DND-41 (cell line): ENCODE data around the gene PCNX1.

Experiments
- ATAC-seq: fragments of 200-7000 bp; cut with Tn5 transposase; 3 replicates; pipeline ENCODE4 v1.9.1; 2021; ENCODE audit warnings: low read depth; ENCODE audit not compliant: insufficient read depth
- DNase-seq: peaks from one replicate; pipeline ENCODE4 v3.0.0-alpha.2; 2020
- H2AFZ ChIP-seq: 2 replicates; pipeline ENCODE4 v1.6.0; 2012; ENCODE audit warnings: low read depth, low read length
- H3K27ac ChIP-seq: 2 replicates; pipeline ENCODE4 v1.5.1; 2012; ENCODE audit warnings: low read length, inconsistent platforms
- H3K27me3 ChIP-seq: fragments of 200-600 bp; sonication (generic); 2 replicates; pipeline ENCODE4 v1.6.0; 2012; ENCODE audit warnings: low read length, mild to moderate bottlenecking, inconsistent platforms; ENCODE audit not compliant: insufficient read depth, poor library complexity
- H3K36me3 ChIP-seq: 2 replicates; pipeline ENCODE4 v1.5.1; 2012; ENCODE audit warnings: low read length, inconsistent platforms; ENCODE audit not compliant: insufficient read depth
- H3K4me1 ChIP-seq: 2 replicates; pipeline ENCODE4 v1.5.1; 2012; ENCODE audit warnings: mild to moderate bottlenecking, low read length; ENCODE audit not compliant: insufficient read depth
- H3K4me2 ChIP-seq: 2 replicates; pipeline ENCODE4 v1.6.0; 2012; ENCODE audit warnings: mild to moderate bottlenecking, moderate library complexity, low read length, inconsistent platforms; ENCODE audit not compliant: insufficient read depth
- H3K4me3 ChIP-seq, 2 experiments: fragments of 200-600 bp in 1 of 2; shearing (Covaris generic) in 1 of 2; 2 replicates each; pipeline ENCODE4 v1.5.1; 2012 to 2016; ENCODE audit warnings: inconsistent platforms in 2 of 2, low read length in 2 of 2, mild to moderate bottlenecking in 2 of 2, low read depth in 1 of 2, moderate library complexity in 1 of 2
- H3K79me2 ChIP-seq: 2 replicates; pipeline ENCODE4 v1.6.0; 2012; ENCODE audit warnings: low read length, inconsistent platforms; ENCODE audit not compliant: insufficient read depth
- H3K9ac ChIP-seq: 2 replicates; pipeline ENCODE4 v1.6.0; 2012; ENCODE audit warnings: low read depth, mild to moderate bottlenecking, inconsistent platforms, low read length, moderate library complexity
- H3K9me3 ChIP-seq: 2 replicates; pipeline ENCODE4 v1.5.1; 2012; ENCODE audit warnings: low read length, moderate library complexity, mild to moderate bottlenecking, inconsistent platforms; ENCODE audit not compliant: insufficient read depth, severe bottlenecking
- H4K20me1 ChIP-seq: 2 replicates; pipeline ENCODE4 v1.6.0; 2012; ENCODE audit warnings: low read length; ENCODE audit not compliant: insufficient read depth
- EZH2 ChIP-seq: IDR thresholded peaks from 3 replicates; pipeline ENCODE4 v1.6.1; 2012; ENCODE audit warnings: borderline replicate concordance, low read depth, mild to moderate bottlenecking, moderate library complexity, low read length, inconsistent platforms; ENCODE audit not compliant: severe bottlenecking
- TF ChIP-seq, protein P1 (sequence below): IDR thresholded peaks from 2 replicates; pipeline ENCODE4 v1.5.1; 2012; ENCODE audit warnings: borderline replicate concordance, low read length, moderate library complexity, mild to moderate bottlenecking; ENCODE audit not compliant: poor library complexity, severe bottlenecking; ENCODE audit errors: extremely low read depth

Gene PCNX1

DNA sequence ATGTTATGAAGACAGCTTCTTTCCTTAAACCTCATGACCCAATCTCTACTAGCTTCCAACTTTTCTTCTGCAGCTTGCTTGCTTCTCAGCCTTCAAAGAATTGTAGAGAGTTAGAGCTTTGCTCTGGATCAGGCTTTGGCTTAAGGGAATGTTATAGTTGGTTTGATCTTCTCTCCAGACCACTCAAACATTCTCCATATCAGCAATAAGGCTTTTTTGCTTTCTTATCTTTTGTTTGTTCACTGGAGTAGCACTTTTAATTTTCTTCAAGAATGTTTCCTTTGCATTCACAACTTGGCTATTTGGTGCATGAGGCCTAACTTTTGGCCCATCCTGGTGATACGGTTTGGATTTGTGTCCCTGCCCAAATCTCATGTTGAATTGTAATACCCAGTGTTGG lies 163.8 kb downstream of the PCNX1 start:
- Histone ChIP-seq H3K4me3 (no peak overlapping the region), H3K27ac (no peak overlapping the region), H3K79me2 (no peaks in the 10 kb centered on the region), H3K4me1 (no peaks in the 10 kb centered on the region), H3K36me3 (peaks cover 60% of the 10 kb centered on the region), H3K27me3 (no peaks in the 10 kb centered on the region), H3K4me2 (no peak overlapping the region), H3K9me3 (no peaks in the 10 kb centered on the region), H4K20me1 (no peaks in the 10 kb centered on the region), H2AFZ (no peak overlapping the region), H3K9ac (no peak overlapping the region)
- no peak for ATAC-seq
- no peak for DNase-seq
- TF ChIP-seq, protein P1, sequence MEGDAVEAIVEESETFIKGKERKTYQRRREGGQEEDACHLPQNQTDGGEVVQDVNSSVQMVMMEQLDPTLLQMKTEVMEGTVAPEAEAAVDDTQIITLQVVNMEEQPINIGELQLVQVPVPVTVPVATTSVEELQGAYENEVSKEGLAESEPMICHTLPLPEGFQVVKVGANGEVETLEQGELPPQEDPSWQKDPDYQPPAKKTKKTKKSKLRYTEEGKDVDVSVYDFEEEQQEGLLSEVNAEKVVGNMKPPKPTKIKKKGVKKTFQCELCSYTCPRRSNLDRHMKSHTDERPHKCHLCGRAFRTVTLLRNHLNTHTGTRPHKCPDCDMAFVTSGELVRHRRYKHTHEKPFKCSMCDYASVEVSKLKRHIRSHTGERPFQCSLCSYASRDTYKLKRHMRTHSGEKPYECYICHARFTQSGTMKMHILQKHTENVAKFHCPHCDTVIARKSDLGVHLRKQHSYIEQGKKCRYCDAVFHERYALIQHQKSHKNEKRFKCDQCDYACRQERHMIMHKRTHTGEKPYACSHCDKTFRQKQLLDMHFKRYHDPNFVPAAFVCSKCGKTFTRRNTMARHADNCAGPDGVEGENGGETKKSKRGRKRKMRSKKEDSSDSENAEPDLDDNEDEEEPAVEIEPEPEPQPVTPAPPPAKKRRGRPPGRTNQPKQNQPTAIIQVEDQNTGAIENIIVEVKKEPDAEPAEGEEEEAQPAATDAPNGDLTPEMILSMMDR: no peak
- no peak for TF ChIP-seq EZH2

DNA sequence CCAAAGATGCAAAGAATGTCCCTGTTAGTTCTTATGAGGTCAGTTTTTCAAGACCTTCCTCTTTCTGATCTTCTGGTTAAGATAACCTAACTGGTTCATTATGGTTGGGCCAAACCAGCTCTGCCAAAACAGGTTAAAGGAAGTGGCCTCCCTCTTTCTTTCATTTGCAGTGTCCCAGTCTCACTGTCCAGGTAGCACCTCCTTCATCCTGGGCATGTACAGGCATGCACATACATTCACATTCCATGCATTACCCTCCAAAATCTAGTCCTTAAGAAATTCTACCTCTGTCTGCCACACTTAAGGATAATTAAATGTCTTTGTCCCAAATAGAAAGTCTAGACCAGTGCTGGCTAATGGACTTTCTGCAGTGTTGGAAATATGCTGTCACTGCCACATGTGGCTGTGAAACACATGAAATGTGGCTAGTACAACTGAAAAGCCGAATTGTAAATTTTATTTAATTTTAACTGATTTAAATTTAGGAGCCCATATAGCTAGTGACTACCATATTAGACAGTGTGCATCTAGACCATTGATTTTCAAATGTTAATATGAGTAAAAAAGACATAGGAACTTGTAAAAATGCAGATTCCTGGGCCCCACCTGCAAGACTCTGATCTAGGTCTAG lies 169.3 kb downstream of the PCNX1 start:
- ATAC-seq (no peak), DNase-seq (no peak)
- Histone ChIP-seq H3K9ac (no peak overlapping the region), H3K36me3 (peaks cover 67% of the 10 kb centered on the region), H3K27me3 (no peaks in the 10 kb centered on the region), H2AFZ (no peak overlapping the region), H3K4me1 (no peaks in the 10 kb centered on the region), H3K4me3 (no peak overlapping the region), H3K27ac (no peak overlapping the region), H3K4me2 (no peak overlapping the region), H3K79me2 (no peaks in the 10 kb centered on the region), H3K9me3 (peaks cover 5% of the 10 kb centered on the region), H4K20me1 (no peaks in the 10 kb centered on the region)
- TF ChIP-seq, protein P1: no peak
- no peak for TF ChIP-seq EZH2

DNA sequence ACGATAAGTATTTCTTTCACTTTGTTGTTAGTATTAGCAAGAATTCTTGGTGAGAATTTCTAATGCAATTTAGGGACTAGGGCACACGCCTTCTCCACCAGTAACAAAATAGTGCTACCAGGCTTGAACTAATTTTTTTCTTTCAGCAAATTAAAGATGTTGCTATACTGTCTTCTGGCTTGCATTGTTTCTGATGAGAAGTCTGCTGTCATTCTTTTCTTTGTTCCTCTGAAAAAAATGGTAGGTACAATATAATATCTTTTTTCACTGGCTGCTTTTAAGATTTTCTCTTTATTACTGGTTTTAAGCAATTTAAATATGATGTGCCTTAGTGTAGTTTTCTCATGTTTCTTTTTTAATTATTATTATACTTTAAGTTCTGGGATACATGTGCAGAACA lies 171.2 kb downstream of the PCNX1 start:
- H3K9ac ChIP-seq: no peak overlapping the region
- H3K36me3 ChIP-seq: peaks cover 55% of the 10 kb centered on the region
- ATAC-seq (no peak), DNase-seq (no peak)
- H3K79me2 ChIP-seq: no peaks in the 10 kb centered on the region
- no peak overlapping the region for H3K4me3 ChIP-seq
- H3K27ac ChIP-seq: no peak overlapping the region
- no peak overlapping the region for H3K4me2 ChIP-seq
- no peaks in the 10 kb centered on the region for H4K20me1 ChIP-seq
- H3K9me3 ChIP-seq: peaks cover 5% of the 10 kb centered on the region
- no peak for TF ChIP-seq EZH2
- TF ChIP-seq, protein P1: no peak
- no peaks in the 10 kb centered on the region for H3K27me3 ChIP-seq
- no peaks in the 10 kb centered on the region for H3K4me1 ChIP-seq
- H2AFZ ChIP-seq: no peak overlapping the region

DNA sequence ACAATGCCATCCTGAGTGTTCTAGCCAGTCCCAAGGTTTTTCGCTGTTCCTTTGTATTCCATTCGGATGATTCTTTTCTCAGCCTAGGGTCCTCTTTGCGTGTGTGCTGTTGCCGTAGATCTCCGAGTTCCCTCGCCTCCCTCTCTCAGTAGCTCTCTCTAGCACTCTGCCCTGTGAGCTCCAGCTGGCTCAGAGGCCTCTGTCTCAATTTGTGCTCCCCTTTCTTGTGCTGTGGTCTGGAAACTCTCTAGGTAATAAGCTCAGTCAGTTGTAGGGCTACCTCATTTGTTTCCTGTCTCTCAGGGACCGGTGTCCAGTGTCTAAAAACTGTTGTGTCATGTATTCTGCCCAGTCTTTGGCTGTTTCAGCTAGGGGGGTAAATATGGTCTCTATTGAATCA lies 179.3 kb downstream of the PCNX1 start:
- H3K79me2 ChIP-seq: no peaks in the 10 kb centered on the region
- no peak for ATAC-seq
- H3K9ac ChIP-seq: no peak overlapping the region
- no peaks in the 10 kb centered on the region for H3K27me3 ChIP-seq
- no peaks in the 10 kb centered on the region for H3K4me1 ChIP-seq
- no peak overlapping the region for H3K4me2 ChIP-seq
- no peak for DNase-seq
- no peak overlapping the region for H3K27ac ChIP-seq
- no peaks in the 10 kb centered on the region for H4K20me1 ChIP-seq
- H3K4me3 ChIP-seq: no peak overlapping the region
- no peak overlapping the region for H2AFZ ChIP-seq
- peaks cover 52% of the 10 kb centered on the region for H3K36me3 ChIP-seq
- TF ChIP-seq, protein P1: no peak
- TF ChIP-seq EZH2: no peak
- H3K9me3 ChIP-seq: no peaks in the 10 kb centered on the region
